ENCODE measurements around the gene BGN.

DNA sequence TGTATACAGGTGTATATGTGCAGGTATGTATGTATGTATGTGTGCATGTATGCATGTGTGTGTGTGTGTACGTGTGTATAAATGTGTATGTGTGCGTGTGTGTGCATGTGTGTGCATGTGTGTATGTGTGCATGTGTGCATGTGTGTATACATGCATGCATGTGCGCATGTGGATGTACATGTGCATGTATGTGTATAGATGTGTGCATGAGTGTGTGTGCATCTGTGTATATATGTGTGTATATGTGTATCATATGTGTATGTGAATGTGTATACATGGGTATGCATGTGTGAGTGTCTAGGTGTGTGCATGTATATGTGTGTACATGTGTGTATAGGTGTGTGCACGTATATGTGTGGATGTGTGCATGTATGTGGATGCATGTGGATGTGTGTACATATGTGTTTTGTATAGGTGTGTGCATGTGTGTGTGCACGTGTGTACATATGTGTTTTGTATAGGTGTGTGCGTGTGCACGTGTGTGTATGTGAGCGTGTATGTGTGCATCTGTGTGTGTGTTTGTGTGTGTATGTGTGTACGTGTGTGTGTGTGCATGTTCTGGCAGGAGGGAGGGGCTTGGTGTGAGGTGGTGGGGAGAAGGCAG, 6.0 kb downstream of the BGN start:
- TF ChIP-seq CTCF (conservative IDR thresholded peaks at IDR 0.05) (no peak), ZFX (IDR thresholded peaks at IDR 0.05) (no peak)
